Erythroblast (primary cell): Measurements from ENCODE around the gene TSPAN9.

ENCODE experiments used
- GATA1 ChIP-seq: IDR thresholded peaks from 2 replicates; pipeline ENCODE4 v1.6.1; 2011; ENCODE audit warnings: low read depth, mild to moderate bottlenecking, control low read depth, low read length, moderate library complexity
- POLR2A ChIP-seq: IDR thresholded peaks from 2 replicates; pipeline ENCODE4 v1.6.1; 2011; ENCODE audit warnings: mild to moderate bottlenecking, low read length

DNA sequence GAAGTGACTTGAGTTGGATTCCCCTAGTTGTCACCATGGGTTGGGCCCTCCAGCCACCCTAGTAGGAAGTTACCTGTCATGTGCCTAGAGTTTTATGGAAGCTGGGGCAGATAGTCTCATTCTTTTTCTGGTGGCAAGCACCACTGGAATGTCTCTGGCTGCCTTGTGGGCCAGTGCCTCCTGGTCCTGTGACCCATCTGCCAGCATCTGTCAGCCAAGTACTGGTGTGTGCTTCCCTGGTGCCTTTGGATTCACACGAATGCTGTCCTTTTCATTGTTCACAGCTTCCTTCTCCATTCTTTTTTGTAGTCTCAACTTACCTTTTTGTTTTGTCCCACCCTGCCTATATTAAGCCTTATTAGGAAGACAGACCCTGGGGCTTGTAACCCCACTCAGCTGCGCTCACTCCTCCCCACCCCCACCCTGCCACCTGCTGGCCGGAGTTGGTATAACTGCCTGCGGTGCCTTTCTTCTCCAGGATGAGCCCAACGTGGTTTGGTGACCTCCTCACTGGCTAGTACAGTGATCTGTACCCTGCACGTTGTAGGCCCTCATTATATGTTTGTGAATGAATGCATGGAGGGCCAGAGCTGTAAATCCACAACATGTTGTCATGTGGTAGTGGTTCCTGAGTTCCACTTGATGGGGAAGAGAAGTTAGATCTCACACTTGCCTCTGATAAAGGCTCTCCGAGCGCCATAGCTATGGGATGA lies 125.7 kb downstream of the TSPAN9 start:
- TF ChIP-seq POLR2A, result no peak
- no peak for TF ChIP-seq GATA1
